ENCODE results near the gene SUGCT. TPM values are rescaled to one million over a fixed set of nuclear protein-coding genes. Genes with fewer than 3 reads are reported as not detected.

Gene SUGCT
- 1 to 10 TPM in 5 of 6 donors, not detected in 1; 1.4 to 3.1 (median 1.7) TPM for total RNA-seq

DNA sequence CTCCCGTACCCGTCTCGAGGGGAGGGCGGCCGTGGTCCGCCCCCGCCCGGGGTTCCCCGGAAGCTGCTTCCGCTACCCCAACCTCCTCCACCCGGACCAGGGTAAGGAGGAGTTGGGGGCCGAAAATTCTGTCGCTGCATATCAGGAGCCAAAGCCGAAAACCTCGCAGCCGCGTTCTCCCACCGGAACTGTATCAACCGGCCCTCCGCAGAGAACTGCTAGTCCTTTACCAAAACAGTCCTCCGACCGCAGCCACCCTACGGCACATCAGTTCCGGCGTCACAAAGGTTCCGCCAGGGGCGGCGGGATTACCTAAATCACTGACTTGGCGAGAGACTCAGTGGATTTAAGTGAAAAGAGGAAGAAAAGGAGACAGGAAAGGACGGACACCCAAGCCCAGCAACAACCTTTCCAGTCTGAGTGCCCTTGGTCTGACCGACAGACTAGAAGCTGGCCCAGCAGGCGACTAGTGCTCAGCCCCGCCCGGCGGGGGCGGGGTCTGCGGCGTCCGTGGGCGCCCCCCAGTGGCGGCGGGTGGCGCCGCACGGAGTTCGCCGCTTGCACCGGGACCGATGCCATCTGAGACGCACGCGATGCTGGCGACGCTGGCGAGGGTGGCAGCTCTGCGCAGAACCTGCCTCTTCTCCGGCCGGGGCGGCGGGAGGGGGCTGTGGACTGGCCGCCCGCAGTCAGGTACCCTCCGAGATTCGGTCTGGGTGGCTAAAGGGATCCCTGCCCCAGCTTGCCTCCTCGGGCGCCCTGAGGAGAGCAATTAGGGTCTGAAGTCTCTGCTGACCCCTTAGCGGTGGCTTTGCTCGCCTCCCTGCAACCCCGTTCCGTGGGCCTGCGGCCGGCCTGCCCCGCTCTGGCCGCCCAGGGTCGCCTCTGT, at the start of gene SUGCT, which contains the start of gene MPLKIP:
Gene SUGCT (plus strand): TSS at position 578 of the 889 bp plus-strand sequence.
Gene MPLKIP (minus strand): TSS at position 195 of the 889 bp plus-strand sequence. CDS start 55 bp downstream, at position 140.
- ATAC-seq (ENCODE audit: low FRiP score in 2 of 2) (peak; percentile 99), DNase-seq (peak; percentile 87 to 96)
- Histone ChIP-seq H3K4me1 (peaks cover 20 to 34% (median 25%) of the 10 kb centered on the region in 4 donors), H3K36me3 (no peaks in the 10 kb centered on the region), H3K27me3 (no peaks in the 10 kb centered on the region), H3K4me3 (peak within 1 kb of the TSS; percentile 59 to 94 (median 77)), H3K9me3 (no peaks in the 10 kb centered on the region), H3K27ac (peak within 1 kb of the TSS; percentile 87 to 93 (median 91))
- TF ChIP-seq EP300 (IDR thresholded peaks at IDR 0.05) (no peak), CTCF (IDR thresholded peaks at IDR 0.05) (peak; percentile 94 to 99 (median 96)), POLR2AphosphoS5 (IDR thresholded peaks at IDR 0.05) (peak; percentile 63 to 77), POLR2A (IDR thresholded peaks at IDR 0.05) (peak in 3 of 4 donors; percentile 39 to 71 (median 61))
- 0% methylated on average over 29 to 30 of the region's 75 CpGs for WGBS, 2 donors

GRCh38 chr7:40092182-40092581, 42.6 kb upstream of the SUGCT start:
- Histone ChIP-seq H3K4me3 (no peak overlapping the region), H3K36me3 (peaks cover 10 to 85% (median 51%) of the 10 kb centered on the region in 4 donors), H3K9me3 (no peaks in the 10 kb centered on the region), H3K4me1 (no peaks in the 10 kb centered on the region), H3K27ac (no peak overlapping the region), H3K27me3 (no peaks in the 10 kb centered on the region)
- TF ChIP-seq EP300 (IDR thresholded peaks at IDR 0.05) (no peak), POLR2AphosphoS5 (IDR thresholded peaks at IDR 0.05) (no peak), POLR2A (IDR thresholded peaks at IDR 0.05) (no peak), CTCF (IDR thresholded peaks at IDR 0.05) (no peak)
- 95 to 98% methylated on average over 2 of the region's 2 CpGs for WGBS, 2 donors
- ATAC-seq (ENCODE audit: low FRiP score in 2 of 2) (no peak), DNase-seq (no peak)

- no peaks in the 10 kb centered on the region for H3K4me1 ChIP-seq
- ATAC-seq (ENCODE audit: low FRiP score in 2 of 2) (no peak), DNase-seq (no peak)
- 91 to 94% methylated on average over 8 of the region's 8 CpGs for WGBS, 2 donors
- TF ChIP-seq POLR2A (IDR thresholded peaks at IDR 0.05) (no peak), EP300 (IDR thresholded peaks at IDR 0.05) (no peak), CTCF (IDR thresholded peaks at IDR 0.05) (no peak), POLR2AphosphoS5 (IDR thresholded peaks at IDR 0.05) (no peak)
- no peak overlapping the region for H3K27ac ChIP-seq
- no peaks in the 10 kb centered on the region for H3K27me3 ChIP-seq
- H3K4me3 ChIP-seq, result no peak overlapping the region
- peaks cover under 1 to 73% (median 44%) of the 10 kb centered on the region in 4 donors for H3K36me3 ChIP-seq
- no peaks in the 10 kb centered on the region for H3K9me3 ChIP-seq
These were observed 41.0 kb upstream of the SUGCT start for GRCh38 chr7:40093631-40094350.

DNA sequence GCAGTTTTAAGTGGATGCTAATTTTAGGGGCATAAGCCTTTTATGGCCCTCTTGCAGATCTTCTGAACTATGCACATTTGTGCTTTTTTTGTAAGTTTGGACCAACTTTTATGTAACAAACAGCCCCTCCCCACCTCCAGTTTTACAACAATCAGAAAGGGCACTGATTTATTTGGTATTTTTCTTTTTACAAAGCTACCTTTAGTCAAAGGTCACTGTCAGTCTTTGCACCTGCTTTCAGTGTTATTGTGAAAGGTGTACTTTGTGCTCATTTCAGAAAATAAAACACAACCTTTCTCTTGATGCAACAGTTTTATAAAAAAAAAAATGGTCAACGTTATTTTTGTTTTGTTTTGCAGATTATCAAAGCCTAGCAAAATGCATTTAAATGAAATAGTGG, 39.6 kb upstream of the SUGCT start:
- 84 to 95% methylated on average over 1 of the region's 1 CpG for WGBS, 2 donors
- no peak overlapping the region for H3K27ac ChIP-seq
- H3K36me3 ChIP-seq, result peaks cover 0 to 58% (median 37%) of the 10 kb centered on the region in 4 donors
- no peaks in the 10 kb centered on the region for H3K27me3 ChIP-seq
- H3K4me1 ChIP-seq, result no peaks in the 10 kb centered on the region
- no peak overlapping the region for H3K4me3 ChIP-seq
- no peaks in the 10 kb centered on the region for H3K9me3 ChIP-seq
- TF ChIP-seq EP300 (IDR thresholded peaks at IDR 0.05) (no peak), POLR2A (IDR thresholded peaks at IDR 0.05) (no peak), POLR2AphosphoS5 (IDR thresholded peaks at IDR 0.05) (no peak), CTCF (IDR thresholded peaks at IDR 0.05) (no peak)
- no peak for ATAC-seq (ENCODE audit: low FRiP score in 2 of 2)
- DNase-seq, result no peak
